ENCODE measurements around the gene CTPS2. TPM values are rescaled to one million over a fixed set of nuclear protein-coding genes. Genes with fewer than 3 reads are reported as not detected.

Gene CTPS2
- total RNA-seq, 1 experiment from 2014 or later: 9.6 TPM

GRCh38 chrX:16664626-16665025 lies 47.8 kb downstream of the CTPS2 start (continued):
- no peak for TF ChIP-seq REST (IDR thresholded peaks at IDR 0.05; ENCODE audit: low read depth)

GRCh38 chrX:16664074-16664473 lies 48.4 kb downstream of the CTPS2 start:
- Histone ChIP-seq H3K4me2 (ENCODE audit: low read length) (no peak overlapping the region), H3K79me2 (ENCODE audit: insufficient read depth, low read length) (no peaks in the 10 kb centered on the region), H3K9ac (ENCODE audit: low read length) (no peak overlapping the region), H3K4me1 (ENCODE audit: control insufficient read depth in 1 of 2, insufficient read depth in 2 of 2, low read length in 2 of 2) (peaks cover 0 to 6% of the 10 kb centered on the region in 2 experiments; a peak in 1 of 4 replicates), H3K36me3 (ENCODE audit: control insufficient read depth in 1 of 2, insufficient read depth in 2 of 2, low read length in 2 of 2) (no peaks in the 10 kb centered on the region), H4K20me1 (ENCODE audit: insufficient read depth) (no peaks in the 10 kb centered on the region), H3K4me3 (replicated peaks in 1 of 2; ENCODE audit: low read depth in 1 of 2, low read length in 2 of 2) (no peak overlapping the region), H3K9me3 (ENCODE audit: control insufficient read depth in 1 of 2, insufficient read depth in 1 of 2, low read depth in 1 of 2, low read length in 2 of 2) (no peaks in the 10 kb centered on the region), H3K27ac (ENCODE audit: low read depth, low read length) (no peak overlapping the region), H3K9me2 (ENCODE audit: insufficient read depth) (no peaks in the 10 kb centered on the region), H3K27me3 (ENCODE audit: insufficient read depth, low read length) (no peaks in the 10 kb centered on the region), H2AFZ (ENCODE audit: low read depth, low read length, poor library complexity, severe bottlenecking) (no peak overlapping the region)
- intact Hi-C loops (cut with micrococcal nuclease): no loop called here
- TF ChIP-seq EZH2phosphoT487 (IDR thresholded peaks at IDR 0.05; ENCODE audit: borderline replicate concordance) (no peak), ELF1 (IDR thresholded peaks at IDR 0.05; ENCODE audit: borderline replicate concordance, low read depth) (no peak), SRF (IDR thresholded peaks at IDR 0.05; ENCODE audit: low read depth) (no peak), YY1 (IDR thresholded peaks at IDR 0.05; ENCODE audit: extremely low read depth, insufficient replicate concordance, low read depth, low read length) (no peak), CTCF (IDR thresholded peaks at IDR 0.05 in 2 of 3, conservative IDR thresholded peaks at IDR 0.05 in 1 of 3; ENCODE audit: borderline replicate concordance in 1 of 3, insufficient read depth in 1 of 3, low read depth in 2 of 3, low read length in 2 of 3) (0 out of 6 replicates have a peak, but pooled peaks of 1 of the 3 experiments have one; percentile 5), EGR1 (IDR thresholded peaks at IDR 0.05; ENCODE audit: low read depth) (no peak), ZBTB33 (IDR thresholded peaks at IDR 0.05; ENCODE audit: extremely low read depth, insufficient replicate concordance, low read length) (no peak), RAD21 (IDR thresholded peaks at IDR 0.05; ENCODE audit: low read depth) (peak; percentile 25; the same call in 1 of the 2 replicates), CBX3 (IDR thresholded peaks at IDR 0.05; ENCODE audit: low read depth) (no peak), EZH2 (IDR thresholded peaks at IDR 0.05) (no peak), SP1 (IDR thresholded peaks at IDR 0.05; ENCODE audit: low read depth) (no peak), POLR2AphosphoS5 (IDR thresholded peaks at IDR 0.05; ENCODE audit: low read depth, low read length) (no peak), CEBPB (IDR thresholded peaks at IDR 0.05; ENCODE audit: low read depth) (no peak)
- CTCF ChIA-PET: no interaction called here
- no TSS peak for BruUV-seq (replicated peaks)
- POLR2A ChIA-PET: no interaction called here
- DNase-seq (ENCODE audit: low read depth, low spot score): no peak
- no peak for ATAC-seq
- RAD21 ChIA-PET (ENCODE audit: low non-redundant PET in 1 of 2, low total read pairs in 2 of 2, uncharacterized antibody in 2 of 2, unreplicated experiment in 2 of 2): no interaction called here

All from HCT116 (cell line).